ENCODE results near the gene FER. TPM values are rescaled to one million over a fixed set of nuclear protein-coding genes. Genes with fewer than 3 reads are reported as not detected.

FER gene
- total RNA-seq, 2 experiments from 2014 or later, result 9.0 to 9.8 TPM

- intact Hi-C loops (cut with micrococcal nuclease), result no loop called here
- ChIA-PET CTCF (no interaction called here), POLR2A (no interaction called here)
- DNase-seq (no peak), ATAC-seq (no peak)
- Mint-ChIP-seq H3K36me3 (ENCODE audit: low read depth) (no peaks in the 10 kb centered on the region), H3K27me3 (peaks cover 18% of the 10 kb centered on the region), H3K9me3 (no peaks in the 10 kb centered on the region), H3K4me1 (ENCODE audit: low read depth) (no peaks in the 10 kb centered on the region), H3K27ac (no peak overlapping the region), H3K4me3 (no peak overlapping the region)
- TF ChIP-seq CTCF (IDR thresholded peaks at IDR 0.05), result no peak
Observed at GRCh38 chr5:108739906-108740305, 7.8 kb upstream of the FER start.

- CTCF ChIA-PET, result no interaction called here
Observed at GRCh38 chr5:108743319-108743718, 4.4 kb upstream of the FER start.

GRCh38 chr5:108743846-108744245, 3.9 kb upstream of the FER start:
- ChIA-PET CTCF (interaction anchor here (0.7 kb wide), 1 partner anchor 79 kb away, joined by 3 read pairs; no protein-coding TSS in a partner anchor), POLR2A (no interaction called here)
- Mint-ChIP-seq H3K4me3 (no peak overlapping the region), H3K27ac (no peak overlapping the region), H3K9me3 (no peaks in the 10 kb centered on the region), H3K27me3 (peaks cover 9% of the 10 kb centered on the region), H3K4me1 (ENCODE audit: low read depth) (peaks cover 10% of the 10 kb centered on the region), H3K36me3 (ENCODE audit: low read depth) (no peaks in the 10 kb centered on the region)
- intact Hi-C loops (cut with micrococcal nuclease), result no loop called here
- TF ChIP-seq CTCF (IDR thresholded peaks at IDR 0.05), result no peak
- DNase-seq (no peak), ATAC-seq (no peak)

More at GRCh38 chr5:108743319-108743718, 4.4 kb upstream of the FER start:
- H3K27ac Mint-ChIP-seq, result no peak overlapping the region
- H3K4me3 Mint-ChIP-seq, result no peak overlapping the region
- no peaks in the 10 kb centered on the region for H3K36me3 Mint-ChIP-seq (ENCODE audit: low read depth)
- peaks cover 12% of the 10 kb centered on the region for H3K27me3 Mint-ChIP-seq
- H3K4me1 Mint-ChIP-seq (ENCODE audit: low read depth), result peaks cover 10% of the 10 kb centered on the region
- DNase-seq (no peak), ATAC-seq (no peak)
- no peak for TF ChIP-seq CTCF (IDR thresholded peaks at IDR 0.05)
- H3K9me3 Mint-ChIP-seq, result no peaks in the 10 kb centered on the region
- intact Hi-C loops (cut with micrococcal nuclease), result no loop called here
- POLR2A ChIA-PET, result no interaction called here

GRCh38 chr5:108747111-108747773, 455 bp upstream of the FER start:
- CTCF ChIA-PET, result no interaction called here
- Mint-ChIP-seq H3K27ac (peak overlapping the region; percentile 93), H3K27me3 (peaks cover 3% of the 10 kb centered on the region), H3K9me3 (no peaks in the 10 kb centered on the region), H3K4me1 (ENCODE audit: low read depth) (peaks cover 16% of the 10 kb centered on the region), H3K36me3 (ENCODE audit: low read depth) (no peaks in the 10 kb centered on the region), H3K4me3 (peak overlapping the region; percentile 85)
- intact Hi-C loops (cut with micrococcal nuclease), result loop anchor here (5.0 kb wide), 1 partner anchor 665 kb away; no protein-coding TSS in a partner anchor
- DNase-seq (no peak), ATAC-seq (no peak)
- POLR2A ChIA-PET, result interaction anchor here (4.3 kb wide), 1 partner anchor 19 kb away, joined by 29 read pairs; no protein-coding TSS in a partner anchor
- no peak for TF ChIP-seq CTCF (IDR thresholded peaks at IDR 0.05)

- Mint-ChIP-seq H3K36me3 (ENCODE audit: low read depth) (no peaks in the 10 kb centered on the region), H3K9me3 (no peaks in the 10 kb centered on the region), H3K27me3 (peaks cover 3% of the 10 kb centered on the region), H3K4me3 (peak overlapping the region; percentile 85), H3K4me1 (ENCODE audit: low read depth) (peaks cover 21% of the 10 kb centered on the region), H3K27ac (peak overlapping the region; percentile 93)
- CTCF ChIA-PET, result interaction anchor here (0.8 kb wide), 1 partner anchor 19 kb away, joined by 3 read pairs; no protein-coding TSS in a partner anchor
- intact Hi-C loops (cut with micrococcal nuclease), result loop anchor here (5.0 kb wide), 1 partner anchor 664 kb away; no protein-coding TSS in a partner anchor
- TF ChIP-seq CTCF (IDR thresholded peaks at IDR 0.05), result no peak
- ATAC-seq (peak; percentile 94), DNase-seq (peak; percentile 99)
- POLR2A ChIA-PET, result interaction anchor here (0.6 to 4.3 kb wide), 2 partner anchors 20 kb away, joined by 3 to 29 read pairs; no protein-coding TSS in a partner anchor
Observed at GRCh38 chr5:108748401-108749127, 867 bp downstream of the FER start.
